Measurements from ENCODE around the gene CPNE1.

- no peak for TF ChIP-seq CTCF (conservative IDR thresholded peaks at IDR 0.05; ENCODE audit: low read length)
- TF ChIP-seq EZH2phosphoT487 (IDR thresholded peaks at IDR 0.05; ENCODE audit: borderline replicate concordance) = no peak
These were observed 62.7 kb downstream of the CPNE1 start for GRCh38 chr20:35601990-35602389.
